HG03060 (cell line): ENCODE data around the gene ME2.
"Not testable (repeated sequence)": the region's sequence is repeated elsewhere in the genome, so short reads cannot be mapped to it uniquely, and the experiment has no call there.

ENCODE experiments used
- ATAC-seq: cut with Tn5 transposase; IDR thresholded peaks from one replicate; pipeline ENCODE4 v1.9.1; 2021; ENCODE audit warnings: low read depth, moderate number of reproducible peaks; ENCODE audit not compliant: unreplicated experiment

ME2 gene

DNA sequence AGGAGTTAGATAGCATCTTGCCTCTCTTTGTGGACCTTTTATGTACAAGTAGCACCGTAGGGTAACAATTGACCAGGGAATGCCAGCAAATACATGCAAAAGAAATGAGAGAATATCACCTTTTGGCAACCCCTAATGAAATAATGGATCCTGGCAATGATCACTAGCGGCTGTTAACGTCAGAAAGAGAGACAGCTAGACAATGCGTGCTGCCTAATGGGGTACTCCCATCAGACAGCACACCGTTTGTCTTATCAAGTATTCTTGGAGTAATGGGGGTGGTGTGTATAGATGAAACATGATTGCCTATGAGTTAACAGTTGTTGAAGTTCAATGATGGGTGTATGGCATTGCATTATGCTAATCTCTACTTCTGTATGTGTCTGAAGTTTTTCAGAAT lies 90.5 kb downstream of the ME2 start:
- no peak for ATAC-seq

- ATAC-seq = no peak
Observed at GRCh38 chr18:50970006-50970405, 91.1 kb downstream of the ME2 start.

- ATAC-seq = not testable (repeated sequence)
Observed at GRCh38 chr18:50972404-50972803, 93.5 kb downstream of the ME2 start.

GRCh38 chr18:50973367-50974126 lies 94.6 kb downstream of the ME2 start:
- no peak for ATAC-seq

DNA sequence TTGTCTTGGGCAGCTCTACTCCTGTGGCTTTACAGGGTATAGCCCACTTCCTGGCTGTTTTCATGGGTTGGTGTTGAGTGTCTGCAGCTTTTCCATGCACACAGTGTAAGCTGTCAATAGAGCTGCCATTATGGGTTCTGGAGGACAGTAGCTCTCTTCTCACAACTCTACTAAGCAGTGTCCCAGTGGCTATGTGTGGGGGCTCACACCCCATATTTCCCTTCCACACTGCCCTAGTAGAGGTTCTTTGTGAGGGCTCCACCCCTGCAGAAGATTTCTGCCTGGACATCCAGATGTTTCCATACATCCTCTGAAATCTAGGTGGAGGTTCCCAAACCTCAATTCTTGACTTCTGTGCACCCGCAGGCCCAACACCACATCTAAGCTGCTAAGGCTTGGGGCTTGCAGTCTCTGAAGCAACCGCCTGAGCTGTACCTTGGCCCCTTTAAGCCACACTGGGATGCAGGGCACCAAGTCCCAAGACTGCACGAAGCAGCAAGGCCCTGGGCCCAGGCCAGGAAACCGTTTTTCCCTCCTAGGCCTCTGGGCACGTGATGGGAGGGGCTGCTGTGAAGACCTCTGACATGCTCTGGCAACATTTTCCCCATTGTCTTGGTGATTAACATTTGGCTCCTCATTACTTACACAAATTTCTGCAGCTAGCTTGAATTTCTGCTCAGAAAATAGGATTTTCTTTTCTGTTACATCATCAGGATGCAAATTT lies 98.3 kb downstream of the ME2 start:
- ATAC-seq = no peak

DNA sequence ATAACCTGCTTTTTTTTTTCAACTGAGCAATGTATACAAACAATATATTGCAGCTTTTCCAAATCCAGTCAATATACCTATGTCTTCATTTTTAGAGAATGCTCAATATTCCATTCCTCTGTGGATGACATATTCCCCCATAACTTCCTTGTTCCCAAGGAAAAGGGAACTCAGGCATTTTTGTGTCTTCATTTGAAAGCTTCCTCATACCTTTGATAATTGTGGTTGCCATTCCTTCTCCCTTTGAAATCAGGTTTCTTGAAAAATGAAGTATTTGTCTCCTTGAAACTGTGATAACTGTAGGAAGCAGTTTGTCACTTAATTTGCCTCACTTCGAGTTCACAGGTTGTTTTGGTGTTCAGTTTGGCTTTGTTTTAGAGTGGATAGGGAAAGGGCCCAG lies 102.5 kb downstream of the ME2 start:
- ATAC-seq = no peak

DNA sequence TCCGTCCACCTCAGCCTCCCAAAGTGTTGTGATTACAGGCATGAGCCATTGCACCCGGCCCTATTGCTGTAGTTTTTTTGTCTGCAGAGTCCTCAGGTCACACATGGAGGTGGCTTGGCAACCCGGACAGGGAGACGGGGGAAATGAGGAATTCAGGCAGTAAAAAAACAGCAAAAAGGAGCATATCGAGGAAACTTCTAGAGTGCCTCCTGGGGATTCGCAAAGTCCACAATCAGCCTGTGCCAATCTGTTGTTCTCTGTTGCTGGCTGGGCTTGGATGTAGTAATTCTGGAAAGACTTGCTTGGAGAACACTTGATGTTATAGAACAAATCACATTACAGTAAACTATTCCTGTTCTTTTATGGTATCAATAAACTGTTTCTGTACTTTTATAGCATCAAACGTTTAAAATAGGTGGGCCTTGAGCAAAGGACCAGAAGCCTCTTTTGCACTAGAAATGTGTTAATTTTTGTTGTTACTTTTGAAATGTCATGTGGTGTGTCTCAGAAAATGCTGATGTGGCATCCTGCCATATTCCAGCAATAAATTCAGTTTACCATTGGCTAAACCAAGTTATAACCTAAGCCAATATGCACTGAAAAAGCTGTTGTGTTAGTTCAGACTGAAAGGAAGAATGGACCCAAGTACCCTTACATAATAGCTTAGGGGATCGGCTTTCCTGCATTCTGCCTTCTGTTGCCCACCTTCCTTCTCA lies 103.3 kb downstream of the ME2 start:
- no peak for ATAC-seq

- ATAC-seq = no peak
Observed at GRCh38 chr18:50982802-50983179, 103.9 kb downstream of the ME2 start.

- ATAC-seq = no peak
Observed at GRCh38 chr18:50986360-50987087, 107.6 kb downstream of the ME2 start.

DNA sequence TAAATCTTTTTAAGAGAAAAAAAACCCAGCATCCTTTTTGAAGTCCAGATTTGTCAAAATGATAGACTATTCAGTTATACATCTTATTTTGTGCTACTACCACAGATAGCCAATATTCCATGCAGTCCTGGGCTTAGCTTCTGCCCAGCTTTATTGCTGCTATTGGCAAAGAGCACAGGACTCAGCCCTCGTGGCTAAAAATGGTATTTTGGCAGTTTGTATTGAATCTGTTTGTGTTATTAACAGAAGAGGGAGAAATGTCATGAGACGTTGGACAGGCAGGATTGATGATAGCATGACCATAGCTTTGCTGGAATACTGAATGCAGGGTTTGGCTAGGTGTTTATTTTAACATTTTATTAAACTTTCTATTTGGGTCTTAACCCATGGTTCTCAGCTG lies 108.3 kb downstream of the ME2 start:
- ATAC-seq = no peak

DNA sequence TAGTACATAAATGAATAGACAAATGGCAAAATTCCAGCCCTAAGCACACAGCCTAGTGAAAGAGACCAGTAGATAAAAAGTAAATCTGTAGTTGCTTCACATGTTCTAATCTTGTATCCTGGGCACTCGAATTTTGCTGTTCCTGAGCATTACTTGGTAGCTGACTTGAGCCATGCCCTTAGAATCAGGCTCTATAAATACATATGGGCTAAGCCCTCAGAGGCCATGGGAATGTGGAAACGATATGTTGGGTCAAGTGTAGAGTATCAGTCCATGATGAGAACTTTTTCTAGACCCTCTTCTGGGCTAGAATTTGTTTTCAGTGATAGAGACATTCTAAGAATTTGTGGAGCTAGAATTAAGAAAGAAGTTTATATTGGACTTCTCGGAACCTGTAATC lies 110.8 kb downstream of the ME2 start:
- no peak for ATAC-seq

GRCh38 chr18:50992351-50992762 lies 113.4 kb downstream of the ME2 start:
- no peak for ATAC-seq

DNA sequence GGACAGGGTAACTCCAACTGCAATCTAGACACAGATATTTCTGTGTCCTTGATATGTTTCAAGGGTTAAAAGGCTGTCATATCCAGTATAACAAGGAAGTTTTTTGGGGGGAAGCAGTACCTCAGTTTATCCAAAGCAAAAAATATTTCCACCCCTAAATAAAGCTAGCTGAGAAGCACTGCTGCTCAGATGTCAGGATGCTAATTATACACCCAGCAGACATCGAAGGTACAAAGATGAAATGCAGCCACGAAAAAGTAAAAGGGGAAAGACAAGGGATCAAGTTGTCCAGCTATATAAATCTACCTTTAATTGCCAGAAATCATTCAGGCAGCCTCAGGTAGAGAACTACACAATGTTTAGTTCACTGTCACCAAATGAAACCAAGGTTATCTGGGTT lies 115.1 kb downstream of the ME2 start:
- ATAC-seq = no peak

GRCh38 chr18:51003174-51003573 lies 124.3 kb downstream of the ME2 start:
- not testable (repeated sequence) for ATAC-seq
